Occipital lobe (tissue), 3 donors: Measurements from ENCODE around the gene CAPN11. TPM values are rescaled to one million over a fixed set of nuclear protein-coding genes. Genes with fewer than 3 reads are reported as not detected.
"Not testable (repeated sequence)": the region's sequence is repeated elsewhere in the genome, so short reads cannot be mapped to it uniquely, and the experiment has no call there.

Experiments used
- DNase-seq: peaks from one replicate; lab custom pipeline; 2025; lab: John Stamatoyannopoulos, UW
- small RNA-seq: library from RNA; depleted of rRNA; stranded (forward); fragments of <200 nt; gene quantifications from one replicate; pipeline ENCODE3, GENCODE V24; 2014
- total RNA-seq: library from RNA; depleted of rRNA; stranded (reverse); fragments of >200 nt; gene quantifications from one replicate; pipeline ENCODE4 v1.2.3, GENCODE V29; 2014

The CAPN11 gene
- total RNA-seq, 1 donor from 2014 or later = not detected

DNA sequence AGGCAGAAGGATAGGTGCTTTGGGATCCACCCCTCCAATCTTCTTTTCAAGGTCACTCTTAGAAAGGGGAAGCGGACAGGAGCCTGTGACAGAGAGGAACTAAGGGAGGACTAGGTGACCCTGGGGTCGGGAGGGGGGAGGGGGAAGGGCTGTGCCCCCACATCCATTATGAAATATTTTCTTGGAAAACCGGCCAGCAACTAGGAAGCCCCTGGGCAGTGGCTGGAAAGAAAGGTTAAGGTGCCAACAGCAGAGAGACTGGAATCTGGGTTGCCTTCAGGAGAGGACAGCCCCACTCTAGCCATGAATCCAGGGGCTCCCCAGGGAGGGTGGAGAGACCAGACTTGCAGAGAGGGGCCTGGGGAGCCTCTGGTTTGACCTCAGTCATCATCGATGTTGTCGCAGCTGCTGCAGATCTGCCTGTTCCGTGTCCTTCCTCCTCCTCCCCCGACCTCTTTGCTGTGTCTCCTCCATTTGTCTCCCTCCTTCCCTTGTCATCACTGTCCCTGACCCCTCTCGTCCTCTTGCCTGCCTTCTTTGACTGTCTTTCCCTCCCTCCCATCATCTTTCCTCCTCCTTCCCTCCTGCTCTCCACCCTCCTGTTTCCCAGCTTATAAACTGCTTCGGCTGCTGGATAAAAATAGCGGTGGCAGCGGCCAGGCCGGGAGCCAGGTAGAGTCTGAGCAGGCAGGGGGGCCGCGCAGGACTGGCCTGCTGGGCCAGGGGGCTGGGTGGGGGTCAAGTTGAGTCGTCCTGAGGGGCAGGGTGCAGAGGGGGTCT lies 67.9 kb downstream of the CAPN11 start:
- DNase-seq = peak; percentile 39

DNA sequence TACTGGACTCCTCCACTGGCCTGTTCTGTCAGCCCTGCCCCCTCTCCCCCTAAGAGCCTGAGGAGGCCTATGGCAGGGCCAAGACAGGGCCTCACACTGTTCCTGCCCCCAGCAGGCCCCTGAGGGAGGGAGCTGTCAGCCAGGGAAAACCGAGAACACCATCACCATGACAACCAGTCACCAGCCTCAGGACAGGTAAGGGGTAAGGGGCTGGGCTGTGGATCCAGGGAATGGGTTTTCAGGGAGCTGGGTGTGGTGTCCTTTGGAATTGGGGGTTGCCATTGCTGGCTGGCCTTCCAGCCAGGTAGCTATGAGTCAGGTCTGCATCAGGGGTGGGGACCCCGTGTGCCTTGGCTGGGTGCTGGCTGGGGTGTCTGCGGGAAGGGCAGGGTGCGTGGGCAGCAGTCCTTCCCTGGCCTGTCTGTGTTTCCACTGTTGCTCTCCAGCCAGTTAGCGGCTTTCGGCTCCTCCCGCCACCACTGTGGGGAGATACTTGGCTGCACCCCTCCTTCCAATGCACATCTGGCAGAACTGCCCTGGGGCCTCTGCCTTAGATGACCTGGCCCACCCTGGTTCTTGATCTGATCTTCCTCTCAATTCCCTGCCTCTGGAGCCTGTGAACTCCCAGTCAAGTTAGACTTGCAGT lies 68.7 kb downstream of the CAPN11 start:
- DNase-seq = no peak

GRCh38 chr6:44228031-44228430 lies 69.4 kb downstream of the CAPN11 start:
- DNase-seq = no peak

GRCh38 chr6:44228433-44228832 lies 69.8 kb downstream of the CAPN11 start:
- no peak for DNase-seq

GRCh38 chr6:44228836-44229235 lies 70.2 kb downstream of the CAPN11 start:
- DNase-seq = no peak

DNA sequence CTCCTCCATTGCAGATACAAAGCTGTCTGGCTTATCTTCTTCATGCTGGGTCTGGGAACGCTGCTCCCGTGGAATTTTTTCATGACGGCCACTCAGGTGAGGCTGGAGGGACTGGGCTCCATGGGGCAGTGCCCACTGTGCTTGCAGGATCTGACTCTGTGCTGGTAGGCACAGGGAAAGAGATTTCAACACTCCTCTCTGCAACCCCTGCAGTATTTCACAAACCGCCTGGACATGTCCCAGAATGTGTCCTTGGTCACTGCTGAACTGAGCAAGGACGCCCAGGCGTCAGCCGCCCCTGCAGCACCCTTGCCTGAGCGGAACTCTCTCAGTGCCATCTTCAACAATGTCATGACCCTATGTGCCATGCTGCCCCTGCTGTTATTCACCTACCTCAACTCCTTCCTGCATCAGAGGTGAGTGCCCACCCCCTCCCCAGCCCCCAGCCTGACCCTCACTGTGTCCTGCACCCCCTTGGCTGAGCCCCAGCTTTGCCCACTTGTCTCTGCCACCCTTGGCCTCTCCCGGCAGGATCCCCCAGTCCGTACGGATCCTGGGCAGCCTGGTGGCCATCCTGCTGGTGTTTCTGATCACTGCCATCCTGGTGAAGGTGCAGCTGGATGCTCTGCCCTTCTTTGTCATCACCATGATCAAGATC lies 70.9 kb downstream of the CAPN11 start:
- no peak for DNase-seq

DNA sequence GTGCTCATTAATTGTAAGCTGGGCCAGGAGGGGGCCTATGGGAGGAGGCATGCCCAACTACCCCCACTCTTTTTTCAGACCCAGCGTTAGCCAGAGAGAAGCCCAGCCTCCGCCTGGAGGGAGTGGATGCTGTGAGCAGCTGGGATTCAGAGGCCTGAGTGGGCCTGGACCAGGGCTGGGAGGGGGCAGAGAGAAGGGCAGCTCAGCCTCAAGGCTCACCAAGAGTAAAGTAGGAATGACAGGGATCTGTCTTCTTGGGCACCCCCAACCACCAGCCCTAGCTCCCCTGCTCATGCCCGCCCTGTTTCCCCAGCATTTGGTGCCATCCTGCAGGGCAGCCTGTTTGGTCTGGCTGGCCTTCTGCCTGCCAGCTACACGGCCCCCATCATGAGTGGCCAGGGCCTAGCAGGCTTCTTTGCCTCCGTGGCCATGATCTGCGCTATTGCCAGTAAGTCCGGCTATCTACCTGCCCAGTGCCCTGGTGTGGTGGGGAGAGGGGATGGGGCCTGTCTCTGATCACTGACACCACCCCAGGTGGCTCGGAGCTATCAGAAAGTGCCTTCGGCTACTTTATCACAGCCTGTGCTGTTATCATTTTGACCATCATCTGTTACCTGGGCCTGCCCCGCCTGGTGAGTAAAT lies 71.5 kb downstream of the CAPN11 start:
- DNase-seq = no peak

DNA sequence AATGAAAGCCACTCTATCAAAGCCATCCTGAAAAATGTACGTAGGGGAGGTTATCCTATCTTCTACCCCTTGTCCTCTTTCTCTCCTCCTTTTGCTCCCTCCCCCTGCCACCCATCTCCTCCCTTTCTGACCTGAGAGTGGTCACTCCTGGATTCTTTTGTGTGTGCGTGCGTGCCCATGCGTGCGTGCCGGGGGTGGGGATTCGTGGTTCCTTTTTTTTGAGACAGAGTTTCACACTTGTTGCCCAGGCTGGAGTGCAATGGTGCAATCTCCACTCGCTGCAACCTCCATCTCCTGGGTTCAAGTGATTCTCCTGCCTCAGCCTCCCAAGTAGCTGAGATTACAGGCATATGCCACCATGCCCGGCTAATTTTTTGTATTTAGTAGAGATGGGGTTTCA lies 72.8 kb downstream of the CAPN11 start:
- DNase-seq = not testable (repeated sequence)

DNA sequence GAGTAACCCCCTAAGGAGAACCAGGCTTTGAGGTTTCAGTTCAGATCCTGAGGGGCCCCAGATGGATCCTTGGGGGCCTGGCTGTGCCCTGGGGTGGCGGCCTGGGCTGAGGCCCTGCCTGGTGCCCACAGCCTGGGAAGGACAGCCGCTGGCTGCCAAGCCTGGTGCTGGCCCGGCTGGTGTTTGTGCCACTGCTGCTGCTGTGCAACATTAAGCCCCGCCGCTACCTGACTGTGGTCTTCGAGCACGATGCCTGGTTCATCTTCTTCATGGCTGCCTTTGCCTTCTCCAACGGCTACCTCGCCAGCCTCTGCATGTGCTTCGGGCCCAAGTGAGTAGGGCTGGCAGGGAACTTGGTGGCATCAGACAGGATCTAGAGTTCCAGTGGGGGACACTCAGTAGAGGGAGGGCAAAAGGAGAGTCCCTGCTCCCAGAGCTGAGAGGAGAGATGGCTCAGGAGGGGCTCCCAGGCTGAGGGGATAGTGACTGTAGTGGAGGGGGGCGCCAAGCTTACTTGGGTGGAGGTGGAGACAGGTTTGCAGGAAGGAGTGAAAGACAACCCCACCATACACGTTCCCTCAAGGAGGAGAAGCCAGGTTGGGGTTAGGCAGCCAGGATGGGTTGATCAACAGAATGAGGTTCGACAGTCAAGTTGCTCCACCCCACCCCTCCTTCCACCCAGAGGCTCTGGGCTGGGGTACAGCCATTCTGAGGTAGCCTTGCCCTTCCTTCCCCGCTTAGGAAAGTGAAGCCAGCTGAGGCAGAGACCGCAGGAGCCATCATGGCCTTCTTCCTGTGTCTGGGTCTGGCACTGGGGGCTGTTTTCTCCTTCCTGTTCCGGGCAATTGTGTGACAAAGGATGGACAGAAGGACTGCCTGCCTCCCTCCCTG lies 74.3 kb downstream of the CAPN11 start:
- DNase-seq = no peak

DNA sequence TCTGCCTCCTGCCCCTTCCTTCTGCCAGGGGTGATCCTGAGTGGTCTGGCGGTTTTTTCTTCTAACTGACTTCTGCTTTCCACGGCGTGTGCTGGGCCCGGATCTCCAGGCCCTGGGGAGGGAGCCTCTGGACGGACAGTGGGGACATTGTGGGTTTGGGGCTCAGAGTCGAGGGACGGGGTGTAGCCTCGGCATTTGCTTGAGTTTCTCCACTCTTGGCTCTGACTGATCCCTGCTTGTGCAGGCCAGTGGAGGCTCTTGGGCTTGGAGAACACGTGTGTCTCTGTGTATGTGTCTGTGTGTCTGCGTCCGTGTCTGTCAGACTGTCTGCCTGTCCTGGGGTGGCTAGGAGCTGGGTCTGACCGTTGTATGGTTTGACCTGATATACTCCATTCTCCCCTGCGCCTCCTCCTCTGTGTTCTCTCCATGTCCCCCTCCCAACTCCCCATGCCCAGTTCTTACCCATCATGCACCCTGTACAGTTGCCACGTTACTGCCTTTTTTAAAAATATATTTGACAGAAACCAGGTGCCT lies 75.0 kb downstream of the CAPN11 start:
- no peak for DNase-seq

Small RNAs within 50 kb of the gene (small RNA-seq; reads per million reads assigned to genes)
- gene RN7SL811P = not detected

Other genes starting within 250 kb of the CAPN11 start
- 34.6 TPM for gene MRPL14, start 31.4 kb upstream of the CAPN11 start, total RNA-seq
- gene TMEM63B, start 31.3 kb upstream of the CAPN11 start, total RNA-seq = 41.3 TPM
- gene MYMX, start 58.1 kb downstream of the CAPN11 start, total RNA-seq = not detected
- gene SLC29A1, start 64.8 kb downstream of the CAPN11 start, total RNA-seq = 5.5 TPM
- gene HSP90AB1, start 88.3 kb downstream of the CAPN11 start, total RNA-seq = 440 TPM
- 33.1 TPM for gene SLC35B2, start 98.7 kb downstream of the CAPN11 start, total RNA-seq
- 7.8 TPM for gene NFKBIE, start 106.7 kb downstream of the CAPN11 start, total RNA-seq
- 53.5 TPM for gene TMEM151B, start 111.6 kb downstream of the CAPN11 start, total RNA-seq
- 14.5 TPM for gene AARS2, start 154.5 kb downstream of the CAPN11 start, total RNA-seq
- gene SPATS1, start 183.8 kb downstream of the CAPN11 start, total RNA-seq = 0.62 TPM
- 55.7 TPM for gene CDC5L, start 228.9 kb downstream of the CAPN11 start, total RNA-seq